CD4-positive, CD25-positive, alpha-beta regulatory T cell (primary cell): ENCODE measurements around the gene SELENOF. TPM values are rescaled to one million over a fixed set of nuclear protein-coding genes. Genes with fewer than 3 reads are reported as not detected.

Source experiments
- ATAC-seq, 2 donors: fragments of 150-1000 bp; cut with Tn5 transposase; one replicate each; pipeline ENCODE4 v1.10.0; 2021; ENCODE audit warnings: low read depth in 2 of 2, moderate number of reproducible peaks in 2 of 2, moderate library complexity in 1 of 2
- DNase-seq, 3 donors: peaks; one replicate each; pipeline versions ENCODE4 v3.0.0 to v3.0.0-alpha.2; 2012 to 2022; ENCODE audit warnings: mixed read lengths in 1 of 3
- H3K27ac ChIP-seq: one replicate; pipeline ENCODE4 v1.7.0; 2013; ENCODE audit warnings: mild to moderate bottlenecking, low read length; ENCODE audit not compliant: insufficient read depth, poor library complexity, severe bottlenecking
- H3K27me3 ChIP-seq: one replicate; pipeline ENCODE4 v1.7.0; 2013; ENCODE audit warnings: low read length; ENCODE audit not compliant: control insufficient read depth, insufficient read depth
- H3K36me3 ChIP-seq: one replicate; pipeline ENCODE4 v1.7.0; 2013; ENCODE audit warnings: mild to moderate bottlenecking, low read length, moderate library complexity; ENCODE audit not compliant: control insufficient read depth, insufficient read depth
- H3K4me1 ChIP-seq: 2 replicates; pipeline ENCODE4 v1.7.0; 2013; ENCODE audit warnings: mild to moderate bottlenecking, low read length; ENCODE audit not compliant: insufficient read depth, control insufficient read depth, poor library complexity, severe bottlenecking
- H3K4me3 ChIP-seq: one replicate; pipeline ENCODE4 v1.7.0; 2013; ENCODE audit warnings: low read depth, mild to moderate bottlenecking, low read length, moderate library complexity
- H3K9me3 ChIP-seq, 2 experiments: 1 replicate in 1 of 2; 2 replicates in 1 of 2; pipeline ENCODE4 v1.7.0; 2013; ENCODE audit warnings: low read length in 2 of 2, mild to moderate bottlenecking in 1 of 2, moderate library complexity in 1 of 2; ENCODE audit not compliant: control insufficient read depth in 2 of 2
- H3K27ac Mint-ChIP-seq, 3 donors: one replicate each; pipeline ENCODE4 v1.8.0; 2020 to 2022; ENCODE audit warnings: mild to moderate bottlenecking in 3 of 3, mixed read lengths in 3 of 3, moderate library complexity in 2 of 3
- H3K27me3 Mint-ChIP-seq: one replicate; pipeline ENCODE4 v1.8.0; 2022; ENCODE audit warnings: mild to moderate bottlenecking, mixed read lengths
- H3K36me3 Mint-ChIP-seq: one replicate; pipeline ENCODE4 v1.8.0; 2020; ENCODE audit warnings: mixed read lengths
- H3K4me1 Mint-ChIP-seq, 4 donors: one replicate each; pipeline ENCODE4 v1.8.0; 2020 to 2022; ENCODE audit warnings: mixed read lengths in 4 of 4, mild to moderate bottlenecking in 1 of 4
- H3K4me3 Mint-ChIP-seq, 4 donors: one replicate each; pipeline ENCODE4 v1.8.0; 2020 to 2022; ENCODE audit warnings: mild to moderate bottlenecking in 4 of 4, mixed read lengths in 4 of 4, moderate library complexity in 3 of 4
- H3K9me3 Mint-ChIP-seq, 7 donors: one replicate each; pipeline ENCODE4 v1.8.0; 2020 to 2022; ENCODE audit warnings: mixed read lengths in 7 of 7, mild to moderate bottlenecking in 3 of 7, moderate library complexity in 2 of 7
- polyA plus RNA-seq, 4 donors: library from polyadenylated mRNA; unstranded; fragments of 300-500 nt; fragmentation: Illumina TruSeq; gene quantifications; one replicate each; pipeline ENCODE4 v1.2.3, GENCODE V29; 2021
- total RNA-seq: library from RNA; stranded (reverse); gene quantifications from one replicate; pipeline ENCODE4 v1.2.3, GENCODE V29; 2022

Gene SELENOF
- total RNA-seq (128 TPM), polyA plus RNA-seq (100 to 1,000 TPM; 274 to 322 (median 304) TPM)

GRCh38 chr1:86913896-86914600 is at the start of gene SELENOF:
TSS of gene SELENOF (minus strand) at chr1:86914126. CDS start at chr1:86914111, 15 bp downstream.
- peak within 1 kb of the TSS; percentile 98 for H3K4me3 ChIP-seq
- H3K27me3 Mint-ChIP-seq: peaks cover 4% of the 10 kb centered on the region
- peak; percentile 92 for ATAC-seq
- no peaks in the 10 kb centered on the region for H3K9me3 ChIP-seq
- H3K27ac Mint-ChIP-seq: no peak within 1 kb of the TSS
- H3K27me3 ChIP-seq: no peaks in the 10 kb centered on the region
- peak; percentile 97 to 100 (median 100) for DNase-seq
- peaks cover 18 to 50% (median 37%) of the 10 kb centered on the region in 4 donors for H3K4me1 Mint-ChIP-seq
- H3K4me1 ChIP-seq: peaks cover 43% of the 10 kb centered on the region
- peaks cover 18% of the 10 kb centered on the region for H3K36me3 Mint-ChIP-seq
- H3K4me3 Mint-ChIP-seq: no peak within 1 kb of the TSS
- H3K36me3 ChIP-seq: peaks cover 6% of the 10 kb centered on the region
- no peaks in the 10 kb centered on the region for H3K9me3 Mint-ChIP-seq
- H3K27ac ChIP-seq: peak within 1 kb of the TSS; percentile 97

- Histone ChIP-seq H3K27me3 (no peaks in the 10 kb centered on the region), H3K36me3 (no peaks in the 10 kb centered on the region), H3K4me3 (no peak overlapping the region), H3K9me3 (no peaks in the 10 kb centered on the region), H3K4me1 (no peaks in the 10 kb centered on the region), H3K27ac (no peak overlapping the region)
- peaks cover 0 to 14% (median 6%) of the 10 kb centered on the region in 4 donors for H3K4me1 Mint-ChIP-seq
- H3K27me3 Mint-ChIP-seq: no peaks in the 10 kb centered on the region
- DNase-seq (no peak), ATAC-seq (no peak)
- H3K36me3 Mint-ChIP-seq: no peaks in the 10 kb centered on the region
- H3K27ac Mint-ChIP-seq: peak overlapping the region in 1 of 3 donors; percentile 52
- no peak overlapping the region for H3K4me3 Mint-ChIP-seq
- H3K9me3 Mint-ChIP-seq: no peaks in the 10 kb centered on the region
These were observed 46.6 kb upstream of the SELENOF start for GRCh38 chr1:86960548-86960947.

GRCh38 chr1:86957221-86957620 is 43.3 kb upstream of the SELENOF start:
- ATAC-seq: no peak
- no peak overlapping the region for H3K4me3 Mint-ChIP-seq
- Histone ChIP-seq H3K36me3 (no peaks in the 10 kb centered on the region), H3K4me3 (no peak overlapping the region), H3K27ac (no peak overlapping the region), H3K27me3 (no peaks in the 10 kb centered on the region), H3K4me1 (no peaks in the 10 kb centered on the region), H3K9me3 (no peaks in the 10 kb centered on the region)
- no peaks in the 10 kb centered on the region for H3K36me3 Mint-ChIP-seq
- no peak overlapping the region for H3K27ac Mint-ChIP-seq
- H3K9me3 Mint-ChIP-seq: no peaks in the 10 kb centered on the region
- no peaks in the 10 kb centered on the region for H3K27me3 Mint-ChIP-seq
- no peak for DNase-seq
- H3K4me1 Mint-ChIP-seq: peaks cover 0 to 11% (median 7%) of the 10 kb centered on the region in 4 donors

- DNase-seq (no peak), ATAC-seq (no peak)
- H3K4me1 Mint-ChIP-seq: peaks cover 0 to 11% (median 7%) of the 10 kb centered on the region in 4 donors
- H3K27ac Mint-ChIP-seq: peak overlapping the region in 1 of 3 donors; percentile 2
- no peaks in the 10 kb centered on the region for H3K9me3 ChIP-seq
- H3K4me3 Mint-ChIP-seq: no peak overlapping the region
- no peaks in the 10 kb centered on the region for H3K27me3 Mint-ChIP-seq
- H3K27me3 ChIP-seq: no peaks in the 10 kb centered on the region
- no peak overlapping the region for H3K4me3 ChIP-seq
- no peak overlapping the region for H3K27ac ChIP-seq
- H3K36me3 Mint-ChIP-seq: no peaks in the 10 kb centered on the region
- no peaks in the 10 kb centered on the region for H3K36me3 ChIP-seq
- no peaks in the 10 kb centered on the region for H3K4me1 ChIP-seq
- H3K9me3 Mint-ChIP-seq: no peaks in the 10 kb centered on the region
These were observed 42.3 kb upstream of the SELENOF start for GRCh38 chr1:86956221-86956620.

GRCh38 chr1:86955678-86956077 is 41.8 kb upstream of the SELENOF start:
- Mint-ChIP-seq H3K4me1 (peaks cover 0 to 16% (median 7%) of the 10 kb centered on the region in 4 donors), H3K36me3 (no peaks in the 10 kb centered on the region), H3K4me3 (no peak overlapping the region), H3K27ac (no peak overlapping the region), H3K27me3 (no peaks in the 10 kb centered on the region), H3K9me3 (no peaks in the 10 kb centered on the region)
- Histone ChIP-seq H3K27me3 (no peaks in the 10 kb centered on the region), H3K36me3 (no peaks in the 10 kb centered on the region), H3K27ac (no peak overlapping the region), H3K9me3 (no peaks in the 10 kb centered on the region), H3K4me3 (no peak overlapping the region), H3K4me1 (no peaks in the 10 kb centered on the region)
- ATAC-seq (no peak), DNase-seq (no peak)

GRCh38 chr1:86953167-86953566 is 39.2 kb upstream of the SELENOF start:
- H3K36me3 Mint-ChIP-seq: no peaks in the 10 kb centered on the region
- no peaks in the 10 kb centered on the region for H3K9me3 Mint-ChIP-seq
- no peak overlapping the region for H3K4me3 ChIP-seq

GRCh38 chr1:86951430-86951829 is 37.5 kb upstream of the SELENOF start:
- H3K27me3 ChIP-seq: no peaks in the 10 kb centered on the region
- no peaks in the 10 kb centered on the region for H3K4me1 ChIP-seq
- H3K4me3 Mint-ChIP-seq: no peak overlapping the region
- no peak overlapping the region for H3K4me3 ChIP-seq
- no peak for DNase-seq
- no peaks in the 10 kb centered on the region for H3K9me3 Mint-ChIP-seq
- H3K36me3 ChIP-seq: no peaks in the 10 kb centered on the region
- H3K36me3 Mint-ChIP-seq: peaks cover 4% of the 10 kb centered on the region
- no peaks in the 10 kb centered on the region for H3K9me3 ChIP-seq
- no peak overlapping the region for H3K27ac Mint-ChIP-seq
- ATAC-seq: no peak
- H3K27ac ChIP-seq: no peak overlapping the region
- no peaks in the 10 kb centered on the region for H3K27me3 Mint-ChIP-seq
- H3K4me1 Mint-ChIP-seq: peaks cover 0 to 20% (median 13%) of the 10 kb centered on the region in 4 donors

More at GRCh38 chr1:86953167-86953566, 39.2 kb upstream of the SELENOF start:
- Histone ChIP-seq H3K36me3 (no peaks in the 10 kb centered on the region), H3K9me3 (no peaks in the 10 kb centered on the region), H3K27ac (no peak overlapping the region), H3K4me1 (no peaks in the 10 kb centered on the region), H3K27me3 (no peaks in the 10 kb centered on the region)
- H3K27ac Mint-ChIP-seq: no peak overlapping the region
- H3K4me1 Mint-ChIP-seq: peaks cover 0 to 22% (median 9%) of the 10 kb centered on the region in 4 donors
- H3K27me3 Mint-ChIP-seq: no peaks in the 10 kb centered on the region
- ATAC-seq: no peak
- no peak overlapping the region for H3K4me3 Mint-ChIP-seq
- no peak for DNase-seq
